Activated CD4-positive, alpha-beta T cell treated with anti-CD3 and anti-CD28 coated beads, Interleukin-2, amount 10 ng/mL, durations not matched to agents 7 days and 5 days (primary cell): ENCODE results near the gene TMEM269. TPM values are rescaled to one million over a fixed set of nuclear protein-coding genes. Genes with fewer than 3 reads are reported as not detected.
A peak's percentile ranks its signal among the peaks of the same experiment; 100 is the strongest.

Source experiments
- CTCF ChIA-PET: fragments of 350-600 bp; sonication (Branson Sonifier 250); formaldehyde crosslinking; loops from one replicate; lab custom pipeline; 2021; ENCODE audit warnings: antibody characterized with exemption; lab: Charles Lee
- POLR2A ChIA-PET: fragments of 350-600 bp; sonication (Branson Sonifier 250); formaldehyde crosslinking; loops from one replicate; lab custom pipeline; 2021; ENCODE audit warnings: antibody characterized with exemption; lab: Charles Lee
- DNase-seq: peaks from one replicate; pipeline ENCODE4 v3.0.0-alpha.2; 2020
- H3K27ac Mint-ChIP-seq: one replicate; pipeline ENCODE4 v1.8.0; 2021; ENCODE audit warnings: mild to moderate bottlenecking, moderate library complexity, mixed read lengths
- H3K27me3 Mint-ChIP-seq: one replicate; pipeline ENCODE4 v1.8.0; 2021; ENCODE audit warnings: mixed read lengths
- H3K36me3 Mint-ChIP-seq: one replicate; pipeline ENCODE4 v1.8.0; 2021; ENCODE audit warnings: low read depth, mixed read lengths
- H3K4me1 Mint-ChIP-seq: one replicate; pipeline ENCODE4 v1.8.0; 2021; ENCODE audit warnings: mixed read lengths
- H3K4me3 Mint-ChIP-seq: one replicate; pipeline ENCODE4 v1.8.0; 2021; ENCODE audit warnings: mild to moderate bottlenecking, moderate library complexity, mixed read lengths
- H3K9me3 Mint-ChIP-seq: one replicate; pipeline ENCODE4 v1.8.0; 2021; ENCODE audit warnings: mixed read lengths
- total RNA-seq, 2 experiments: library from RNA; stranded (reverse); gene quantifications; one replicate each; pipeline ENCODE4 v1.2.3, GENCODE V29; 2021

The TMEM269 gene
- total RNA-seq, 2 experiments from 2014 or later = 0.21 to 0.25 TPM

- POLR2A ChIA-PET = no interaction called here
- Mint-ChIP-seq H3K27ac (peak within 1 kb of the TSS; percentile 86), H3K4me3 (peak within 1 kb of the TSS; percentile 76), H3K9me3 (no peaks in the 10 kb centered on the region), H3K27me3 (no peaks in the 10 kb centered on the region), H3K4me1 (peaks cover 32% of the 10 kb centered on the region), H3K36me3 (peaks cover 8% of the 10 kb centered on the region)
- CTCF ChIA-PET = interaction anchor here (0.5 to 2.3 kb wide), 6 partner anchors 11 to 50 kb away, joined by 4 to 8 read pairs (median 4); partner anchors contain the start of genes C1orf50 and P3H1
- DNase-seq = peak; percentile 93
These were observed 32.0 kb downstream of the TMEM269 start, which contains the start of the genes ERMAP and SVBP for GRCh38 chr1:42816585-42817439. Gene ERMAP, plus strand, starts transcription at chr1:42817122. Its CDS starts 13,327 bp downstream, at chr1:42830449. Gene SVBP, minus strand, starts transcription at chr1:42817397. Its CDS starts 853 bp downstream, at chr1:42816544.

GRCh38 chr1:42817440-42817767, 32.6 kb downstream of the TMEM269 start:
- ChIA-PET POLR2A (interaction anchor here (0.9 kb wide), 1 partner anchor 29 kb away, joined by 5 read pairs; the partner anchor contains the start of gene ZNF691), CTCF (interaction anchor here (0.7 to 2.3 kb wide), 5 partner anchors 9 to 51 kb away, joined by 3 to 8 read pairs (median 4); partner anchors contain the start of genes C1orf50, P3H1 and ZNF691)
- DNase-seq = no peak
- Mint-ChIP-seq H3K27ac (peak overlapping the region; percentile 54), H3K4me3 (peak overlapping the region; percentile 68), H3K4me1 (peaks cover 32% of the 10 kb centered on the region), H3K27me3 (no peaks in the 10 kb centered on the region), H3K9me3 (no peaks in the 10 kb centered on the region), H3K36me3 (peaks cover 8% of the 10 kb centered on the region)

- no peak for DNase-seq
- Mint-ChIP-seq H3K4me1 (peaks cover 37% of the 10 kb centered on the region), H3K27me3 (no peaks in the 10 kb centered on the region), H3K9me3 (no peaks in the 10 kb centered on the region), H3K36me3 (peaks cover 10% of the 10 kb centered on the region), H3K4me3 (peak overlapping the region; percentile 68), H3K27ac (no peak overlapping the region)
- ChIA-PET CTCF (interaction anchor here (0.7 to 2.3 kb wide), 5 partner anchors 10 to 51 kb away, joined by 3 to 8 read pairs (median 4); partner anchors contain the start of genes C1orf50, P3H1 and ZNF691), POLR2A (interaction anchor here (0.9 kb wide), 1 partner anchor 28 kb away, joined by 5 read pairs; the partner anchor contains the start of gene ZNF691)
These were observed 33.2 kb downstream of the TMEM269 start for GRCh38 chr1:42817976-42818375.

DNA sequence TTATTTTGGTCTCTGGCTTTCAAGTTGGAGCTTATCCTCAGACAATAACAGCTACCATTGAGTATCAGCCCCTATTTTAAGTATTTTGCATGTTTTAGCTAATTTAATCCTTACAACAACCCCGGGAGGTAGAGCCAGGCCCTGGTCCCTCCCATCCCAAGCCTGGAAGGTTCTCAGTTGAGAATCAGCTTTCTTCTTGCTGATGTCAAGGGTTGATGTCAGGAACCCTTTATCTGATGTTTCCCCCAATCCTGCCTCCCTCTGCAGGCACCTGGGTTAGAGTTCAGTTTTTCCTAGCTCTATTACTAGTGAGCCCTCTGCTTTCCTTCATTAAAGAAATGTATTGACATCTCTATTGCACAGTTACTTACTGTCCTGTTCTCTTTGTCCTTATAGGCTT, 36.0 kb downstream of the TMEM269 start:
- no peak for DNase-seq
- H3K36me3 Mint-ChIP-seq = peaks cover 6% of the 10 kb centered on the region
- H3K4me3 Mint-ChIP-seq = no peak overlapping the region
- H3K9me3 Mint-ChIP-seq = no peaks in the 10 kb centered on the region
- H3K27ac Mint-ChIP-seq = peak overlapping the region; percentile 37
- no peaks in the 10 kb centered on the region for H3K27me3 Mint-ChIP-seq
- H3K4me1 Mint-ChIP-seq = peaks cover 34% of the 10 kb centered on the region
- CTCF ChIA-PET = interaction anchor here (1.2 to 1.3 kb wide), 2 partner anchors 10 to 12 kb away, joined by 3 read pairs; no protein-coding TSS in a partner anchor
- POLR2A ChIA-PET = no interaction called here

DNA sequence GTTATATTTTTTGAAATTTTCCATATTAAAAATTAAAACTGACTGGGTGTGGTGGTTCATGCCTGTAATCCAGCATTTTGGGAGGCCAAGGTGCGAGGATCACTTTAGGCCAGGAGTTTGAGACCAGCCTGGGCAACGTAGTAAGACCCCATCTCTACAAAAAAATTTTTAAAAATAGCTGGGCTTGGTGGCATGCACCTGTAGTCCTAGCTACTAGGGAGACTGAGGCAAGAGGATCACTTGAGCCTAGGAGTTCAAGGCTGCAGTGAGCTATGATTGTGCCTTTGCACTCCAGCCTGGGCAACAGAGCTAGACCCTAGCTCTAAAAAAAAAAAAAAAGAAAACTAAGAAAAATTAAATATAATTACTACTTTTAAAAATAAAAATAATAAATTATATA, 36.9 kb downstream of the TMEM269 start:
- ChIA-PET POLR2A (no interaction called here), CTCF (interaction anchor here (1.3 kb wide), 1 partner anchor 13 kb away, joined by 3 read pairs; no protein-coding TSS in a partner anchor)
- Mint-ChIP-seq H3K4me1 (peaks cover 27% of the 10 kb centered on the region), H3K27me3 (no peaks in the 10 kb centered on the region), H3K36me3 (peaks cover 4% of the 10 kb centered on the region), H3K27ac (no peak overlapping the region), H3K4me3 (no peak overlapping the region), H3K9me3 (no peaks in the 10 kb centered on the region)
- no peak for DNase-seq

- no peak overlapping the region for H3K27ac Mint-ChIP-seq
- H3K9me3 Mint-ChIP-seq = no peaks in the 10 kb centered on the region
- ChIA-PET POLR2A (interaction anchor here (2.2 kb wide), 1 partner anchor 24 kb away, joined by 6 read pairs; the partner anchor contains the start of gene ZNF691), CTCF (interaction anchor here (0.9 to 1.6 kb wide), 3 partner anchors 10 to 33 kb away, joined by 3 to 4 read pairs (median 4); partner anchors contain the start of gene ZNF691)
- no peak overlapping the region for H3K4me3 Mint-ChIP-seq
- peaks cover 22% of the 10 kb centered on the region for H3K4me1 Mint-ChIP-seq
- peaks cover 4% of the 10 kb centered on the region for H3K36me3 Mint-ChIP-seq
- no peaks in the 10 kb centered on the region for H3K27me3 Mint-ChIP-seq
- DNase-seq = no peak
These were observed 38.1 kb downstream of the TMEM269 start for GRCh38 chr1:42822800-42823392.

- Mint-ChIP-seq H3K4me3 (no peak overlapping the region), H3K4me1 (peaks cover 14% of the 10 kb centered on the region)
- CTCF ChIA-PET = interaction anchor here (0.7 to 1.3 kb wide), 2 partner anchors 21 to 57 kb away, joined by 3 read pairs; partner anchors contain the start of genes C1orf50, P3H1 and ZNF691
These were observed 39.8 kb downstream of the TMEM269 start for GRCh38 chr1:42824481-42825035.

GRCh38 chr1:42825036-42825851, 40.5 kb downstream of the TMEM269 start:
- Mint-ChIP-seq H3K4me3 (no peak overlapping the region), H3K4me1 (peaks cover 14% of the 10 kb centered on the region), H3K27me3 (no peaks in the 10 kb centered on the region), H3K27ac (no peak overlapping the region), H3K36me3 (peaks cover 4% of the 10 kb centered on the region), H3K9me3 (no peaks in the 10 kb centered on the region)
- CTCF ChIA-PET = interaction anchor here (0.7 to 1.3 kb wide), 2 partner anchors 21 to 58 kb away, joined by 3 read pairs; partner anchors contain the start of genes C1orf50, P3H1 and ZNF691
- DNase-seq = no peak
- POLR2A ChIA-PET = interaction anchor here (0.6 kb wide), 1 partner anchor 765 kb away, joined by 3 read pairs; no protein-coding TSS in a partner anchor

More at GRCh38 chr1:42824481-42825035, 39.8 kb downstream of the TMEM269 start:
- Mint-ChIP-seq H3K36me3 (peaks cover 4% of the 10 kb centered on the region), H3K9me3 (no peaks in the 10 kb centered on the region), H3K27ac (no peak overlapping the region), H3K27me3 (no peaks in the 10 kb centered on the region)
- POLR2A ChIA-PET = interaction anchor here (0.6 to 2.2 kb wide), 2 partner anchors 22 to 766 kb away, joined by 3 to 6 read pairs; partner anchors contain the start of gene ZNF691
- no peak for DNase-seq

DNA sequence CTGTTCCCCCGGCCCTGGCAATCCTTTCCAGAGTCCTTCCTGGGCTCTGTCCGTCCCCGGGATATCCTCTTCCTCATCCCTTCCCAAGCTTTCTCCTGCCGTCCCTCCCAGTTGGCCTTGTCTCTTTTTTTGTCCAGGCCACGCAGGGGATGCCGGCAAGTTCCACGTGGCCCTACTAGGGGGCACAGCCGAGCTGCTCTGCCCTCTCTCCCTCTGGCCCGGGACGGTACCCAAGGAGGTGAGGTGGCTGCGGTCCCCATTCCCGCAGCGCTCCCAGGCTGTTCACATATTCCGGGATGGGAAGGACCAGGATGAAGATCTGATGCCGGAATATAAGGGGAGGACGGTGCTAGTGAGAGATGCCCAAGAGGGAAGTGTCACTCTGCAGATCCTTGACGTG, 45.8 kb downstream of the TMEM269 start:
- H3K9me3 Mint-ChIP-seq = no peaks in the 10 kb centered on the region
- H3K4me3 Mint-ChIP-seq = no peak overlapping the region
- CTCF ChIA-PET = interaction anchor here (1.6 to 1.8 kb wide), 2 partner anchors 10 to 13 kb away, joined by 3 to 4 read pairs; no protein-coding TSS in a partner anchor
- H3K4me1 Mint-ChIP-seq = no peaks in the 10 kb centered on the region
- no peaks in the 10 kb centered on the region for H3K27me3 Mint-ChIP-seq
- DNase-seq = no peak
- no peaks in the 10 kb centered on the region for H3K36me3 Mint-ChIP-seq
- POLR2A ChIA-PET = no interaction called here
- no peak overlapping the region for H3K27ac Mint-ChIP-seq

- POLR2A ChIA-PET = interaction anchor here (0.6 kb wide), 1 partner anchor 52 kb away, joined by 6 read pairs; no protein-coding TSS in a partner anchor
- no peak for DNase-seq
These were observed 46.5 kb downstream of the TMEM269 start for GRCh38 chr1:42831273-42831672.

DNA sequence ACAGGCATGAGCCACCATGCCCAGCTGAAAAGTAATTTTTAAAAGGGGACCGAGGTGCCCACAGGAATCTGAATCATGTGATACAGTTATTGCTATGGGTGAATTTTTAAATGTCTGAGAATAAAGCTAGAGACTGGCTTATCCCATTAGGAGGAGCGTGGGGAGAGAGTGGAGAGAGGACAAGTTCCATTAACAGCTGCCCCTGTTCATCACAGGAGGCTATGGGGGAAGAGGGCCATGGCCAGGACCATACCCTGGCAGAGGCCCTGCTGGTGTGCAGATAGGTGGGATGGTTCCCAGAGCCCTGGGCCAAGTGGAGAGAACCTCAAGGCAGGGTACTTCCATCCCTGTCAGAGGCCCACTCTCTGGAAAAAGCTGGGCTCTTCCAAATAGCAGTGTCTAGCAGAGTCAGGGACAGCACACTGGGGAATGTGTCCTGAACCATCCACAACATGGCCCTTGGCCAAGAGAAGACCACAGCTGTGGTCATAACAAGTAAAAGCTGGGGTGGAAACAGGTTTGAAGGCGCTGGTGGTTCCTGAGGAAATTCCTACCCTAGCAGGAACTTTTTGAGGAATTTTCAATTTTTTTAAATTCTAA, 48.0 kb downstream of the TMEM269 start:
- ChIA-PET POLR2A (no interaction called here), CTCF (interaction anchor here (0.8 to 1.8 kb wide), 4 partner anchors 9 to 48 kb away, joined by 3 to 4 read pairs (median 4); partner anchors contain the start of gene TMEM269)
- no peaks in the 10 kb centered on the region for H3K9me3 Mint-ChIP-seq
- H3K27ac Mint-ChIP-seq = no peak overlapping the region
- DNase-seq = no peak
- H3K4me3 Mint-ChIP-seq = no peak overlapping the region
- no peaks in the 10 kb centered on the region for H3K4me1 Mint-ChIP-seq
- H3K36me3 Mint-ChIP-seq = no peaks in the 10 kb centered on the region
- H3K27me3 Mint-ChIP-seq = no peaks in the 10 kb centered on the region

More at GRCh38 chr1:42831273-42831672, 46.5 kb downstream of the TMEM269 start:
- Mint-ChIP-seq H3K4me3 (no peak overlapping the region), H3K27ac (no peak overlapping the region), H3K36me3 (no peaks in the 10 kb centered on the region), H3K4me1 (no peaks in the 10 kb centered on the region), H3K27me3 (no peaks in the 10 kb centered on the region), H3K9me3 (no peaks in the 10 kb centered on the region)
- CTCF ChIA-PET = interaction anchor here (1.6 to 1.8 kb wide), 2 partner anchors 10 to 12 kb away, joined by 3 to 4 read pairs; no protein-coding TSS in a partner anchor
